Trophoblast cell (in vitro differentiated cells and primary cell): Measurements from ENCODE around the gene GMPPA.

Experiments
- DNase-seq, 2 donors: peaks; one replicate each; pipeline ENCODE4 v3.0.0-alpha.2; 2016
- H2AFZ ChIP-seq: 2 replicates; pipeline ENCODE4 v1.6.1; 2013; ENCODE audit warnings: low read length, moderate library complexity, mild to moderate bottlenecking; ENCODE audit not compliant: insufficient read depth, poor library complexity
- H2AK5ac ChIP-seq: 2 replicates; pipeline ENCODE4 v1.6.1; 2013; ENCODE audit warnings: mild to moderate bottlenecking, low read length
- H2BK120ac ChIP-seq: 2 replicates; pipeline ENCODE4 v1.6.1; 2013; ENCODE audit warnings: low read length, mild to moderate bottlenecking, moderate library complexity; ENCODE audit not compliant: insufficient read depth, poor library complexity
- H2BK12ac ChIP-seq: 2 replicates; pipeline ENCODE4 v1.6.1; 2013; ENCODE audit warnings: mild to moderate bottlenecking, low read length, moderate library complexity
- H2BK5ac ChIP-seq: 2 replicates; pipeline ENCODE4 v1.6.1; 2013; ENCODE audit warnings: low read length, low read depth, moderate library complexity, mild to moderate bottlenecking; ENCODE audit not compliant: poor library complexity
- H3K14ac ChIP-seq: 2 replicates; pipeline ENCODE4 v1.6.1; 2013; ENCODE audit warnings: mild to moderate bottlenecking, low read length
- H3K18ac ChIP-seq: 2 replicates; pipeline ENCODE4 v1.6.1; 2013; ENCODE audit warnings: mild to moderate bottlenecking, low read length
- H3K23ac ChIP-seq: 2 replicates; pipeline ENCODE4 v1.6.1; 2013; ENCODE audit warnings: low read length
- H3K27ac ChIP-seq: 2 replicates; pipeline ENCODE4 v1.5.1; 2013; ENCODE audit warnings: low read depth, mild to moderate bottlenecking, inconsistent platforms, low read length, moderate library complexity
- H3K27me3 ChIP-seq: 2 replicates; pipeline ENCODE4 v1.6.1; 2013; ENCODE audit warnings: inconsistent platforms, mild to moderate bottlenecking, low read length, moderate library complexity; ENCODE audit not compliant: insufficient read depth
- H3K36me3 ChIP-seq, 2 experiments: 1 replicate in 1 of 2; 2 replicates in 1 of 2; pipeline ENCODE4 v1.6.1; 2013; ENCODE audit warnings: low read length in 2 of 2, mild to moderate bottlenecking in 2 of 2, moderate library complexity in 1 of 2; ENCODE audit not compliant: insufficient read depth in 2 of 2, control insufficient read depth in 1 of 2
- H3K4ac ChIP-seq: 2 replicates; pipeline ENCODE4 v1.6.1; 2013; ENCODE audit warnings: low read depth, mild to moderate bottlenecking, low read length, moderate library complexity
- H3K4me1 ChIP-seq, 2 experiments: 1 replicate in 1 of 2; 2 replicates in 1 of 2; pipeline ENCODE4 v1.6.1; 2013; ENCODE audit warnings: low read length in 2 of 2, mild to moderate bottlenecking in 2 of 2, moderate library complexity in 1 of 2; ENCODE audit not compliant: insufficient read depth in 2 of 2, control insufficient read depth in 1 of 2
- H3K4me2 ChIP-seq: 2 replicates; pipeline ENCODE4 v1.6.1; 2013; ENCODE audit warnings: inconsistent platforms, mild to moderate bottlenecking, low read length, moderate library complexity
- H3K4me3 ChIP-seq: 2 replicates; pipeline ENCODE4 v1.5.1; 2013; ENCODE audit warnings: mild to moderate bottlenecking, low read depth, low read length, inconsistent platforms
- H3K79me1 ChIP-seq: one replicate; pipeline ENCODE4 v1.6.1; 2013; ENCODE audit warnings: low read length
- H3K79me2 ChIP-seq: 2 replicates; pipeline ENCODE4 v1.6.1; 2013; ENCODE audit warnings: low read length, mild to moderate bottlenecking; ENCODE audit not compliant: control insufficient read depth, insufficient read depth, poor library complexity
- H3K9ac ChIP-seq: 2 replicates; pipeline ENCODE4 v1.6.1; 2013; ENCODE audit warnings: mild to moderate bottlenecking, low read length
- H3K9me3 ChIP-seq: 2 replicates; pipeline ENCODE4 v1.6.1; 2013; ENCODE audit warnings: low read depth, mild to moderate bottlenecking, control low read depth, inconsistent platforms, low read length; ENCODE audit not compliant: insufficient read depth
- H4K12ac ChIP-seq: 2 replicates; pipeline ENCODE4 v1.6.1; 2013; ENCODE audit warnings: low read depth, mild to moderate bottlenecking, low read length, moderate library complexity
- H4K8ac ChIP-seq: 2 replicates; pipeline ENCODE4 v1.6.1; 2013; ENCODE audit warnings: low read depth, mild to moderate bottlenecking, low read length, moderate library complexity
- H4K91ac ChIP-seq: one replicate; pipeline ENCODE4 v1.6.1; 2013; ENCODE audit warnings: low read depth, mild to moderate bottlenecking, low read length, moderate library complexity
- WGBS: extraction: QIAGEN DNeasy Blood & Tissue Kit; methylation state at CpG from one replicate; pipeline ENCODE4 v1.1.7; 2013; ENCODE audit warnings: missing lambda C conversion rate; ENCODE audit not compliant: insufficient read length, insufficient coverage; ENCODE audit errors: extremely low coverage; 5-methylcytosine and 5-hydroxymethylcytosine counted together

GMPPA gene

GRCh38 chr2:219471476-219472371, 27.0 kb upstream of the GMPPA start:
- Histone ChIP-seq H3K23ac (no peak overlapping the region), H4K91ac (no peak overlapping the region), H3K4ac (no peak overlapping the region), H3K14ac (no peak overlapping the region), H2BK5ac (no peak overlapping the region), H3K4me2 (no peak overlapping the region), H4K8ac (no peak overlapping the region), H3K9ac (no peak overlapping the region), H3K79me2 (no peaks in the 10 kb centered on the region), H2AK5ac (no peak overlapping the region), H3K4me1 (peaks cover 7 to 8% of the 10 kb centered on the region in 2 experiments), H3K79me1 (no peaks in the 10 kb centered on the region), H2AFZ (no peak overlapping the region), H3K4me3 (no peak overlapping the region), H3K18ac (no peak overlapping the region), H3K9me3 (no peaks in the 10 kb centered on the region), H3K27ac (no peak overlapping the region), H2BK120ac (no peak overlapping the region), H3K36me3 (no peaks in the 10 kb centered on the region), H3K27me3 (no peaks in the 10 kb centered on the region), H2BK12ac (no peak overlapping the region), H4K12ac (no peak overlapping the region)
- no CpG with 5 or more reads among the region's 22 CpGs for WGBS
- no peak for DNase-seq

DNA sequence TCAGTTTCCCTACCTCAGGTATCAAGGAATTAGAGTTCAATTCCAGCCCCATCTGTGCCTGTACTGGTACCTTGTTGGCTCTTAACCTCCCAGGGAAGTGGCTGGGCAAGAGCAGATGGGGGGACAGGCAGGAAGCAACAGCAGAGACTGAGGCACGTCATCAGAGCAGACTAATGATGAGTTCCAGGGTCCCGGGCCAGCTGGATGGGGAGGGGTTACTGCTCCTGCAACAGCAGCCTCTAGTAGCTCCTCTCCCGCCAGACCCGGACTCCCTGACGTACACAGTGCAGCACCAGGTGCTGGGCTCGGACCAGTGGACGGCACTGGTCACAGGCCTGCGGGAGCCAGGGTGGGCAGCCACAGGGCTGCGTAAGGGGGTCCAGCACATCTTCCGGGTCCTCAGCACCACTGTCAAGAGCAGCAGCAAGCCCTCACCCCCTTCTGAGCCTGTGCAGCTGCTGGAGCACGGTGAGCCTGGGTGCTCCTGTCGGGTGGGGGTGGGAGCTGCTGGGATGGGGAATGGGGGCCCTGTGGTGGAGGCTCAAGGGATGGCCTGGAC, 26.0 kb upstream of the GMPPA start:
- WGBS, result no CpG with 5 or more reads among the region's 12 CpGs

DNA sequence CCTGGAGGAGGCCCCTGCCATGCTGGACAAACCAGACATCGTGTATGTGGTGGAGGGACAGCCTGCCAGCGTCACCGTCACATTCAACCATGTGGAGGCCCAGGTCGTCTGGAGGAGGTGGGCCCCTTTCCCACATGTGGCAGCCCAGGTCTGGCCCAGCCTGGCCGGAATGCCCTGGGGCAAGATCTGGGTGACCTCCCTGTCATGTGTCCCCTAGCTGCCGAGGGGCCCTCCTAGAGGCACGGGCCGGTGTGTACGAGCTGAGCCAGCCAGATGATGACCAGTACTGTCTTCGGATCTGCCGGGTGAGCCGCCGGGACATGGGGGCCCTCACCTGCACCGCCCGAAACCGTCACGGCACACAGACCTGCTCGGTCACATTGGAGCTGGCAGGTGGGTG, 25.2 kb upstream of the GMPPA start:
- no peak for DNase-seq
- no peak overlapping the region for H2BK120ac ChIP-seq
- H3K4me1 ChIP-seq, result peaks cover 7 to 8% of the 10 kb centered on the region in 2 experiments
- H3K4me2 ChIP-seq, result no peak overlapping the region
- no peaks in the 10 kb centered on the region for H3K36me3 ChIP-seq
- H4K12ac ChIP-seq, result no peak overlapping the region
- H3K4ac ChIP-seq, result no peak overlapping the region
- H2BK5ac ChIP-seq, result no peak overlapping the region
- H4K8ac ChIP-seq, result no peak overlapping the region
- H2AK5ac ChIP-seq, result no peak overlapping the region
- H3K79me1 ChIP-seq, result no peaks in the 10 kb centered on the region
- no peak overlapping the region for H2BK12ac ChIP-seq
- H4K91ac ChIP-seq, result no peak overlapping the region
- H3K9me3 ChIP-seq, result no peaks in the 10 kb centered on the region
- no CpG with 5 or more reads among the region's 18 CpGs for WGBS
- no peak overlapping the region for H3K23ac ChIP-seq
- H3K27ac ChIP-seq, result no peak overlapping the region
- H3K4me3 ChIP-seq, result no peak overlapping the region
- H3K79me2 ChIP-seq, result no peaks in the 10 kb centered on the region
- H3K18ac ChIP-seq, result no peak overlapping the region
- H3K27me3 ChIP-seq, result no peaks in the 10 kb centered on the region
- no peak overlapping the region for H2AFZ ChIP-seq
- no peak overlapping the region for H3K14ac ChIP-seq
- no peak overlapping the region for H3K9ac ChIP-seq

More for the DNA sequence above, 26.0 kb upstream of the GMPPA start:
- H3K4me2 ChIP-seq, result no peak overlapping the region
- no peak overlapping the region for H3K4ac ChIP-seq
- H3K9ac ChIP-seq, result no peak overlapping the region
- no peak overlapping the region for H3K23ac ChIP-seq
- no peak overlapping the region for H3K18ac ChIP-seq
- H2BK12ac ChIP-seq, result no peak overlapping the region
- no peak overlapping the region for H3K4me3 ChIP-seq
- no peaks in the 10 kb centered on the region for H3K36me3 ChIP-seq
- no peaks in the 10 kb centered on the region for H3K9me3 ChIP-seq
- no peaks in the 10 kb centered on the region for H3K79me1 ChIP-seq
- no peak overlapping the region for H4K91ac ChIP-seq
- no peak overlapping the region for H2AFZ ChIP-seq
- H2BK120ac ChIP-seq, result no peak overlapping the region
- no peak overlapping the region for H4K8ac ChIP-seq
- no peak overlapping the region for H4K12ac ChIP-seq
- peaks cover 7 to 8% of the 10 kb centered on the region in 2 experiments for H3K4me1 ChIP-seq
- no peak overlapping the region for H2AK5ac ChIP-seq
- H3K79me2 ChIP-seq, result no peaks in the 10 kb centered on the region
- no peaks in the 10 kb centered on the region for H3K27me3 ChIP-seq
- no peak overlapping the region for H2BK5ac ChIP-seq
- DNase-seq, result no peak
- H3K27ac ChIP-seq, result no peak overlapping the region
- no peak overlapping the region for H3K14ac ChIP-seq

DNA sequence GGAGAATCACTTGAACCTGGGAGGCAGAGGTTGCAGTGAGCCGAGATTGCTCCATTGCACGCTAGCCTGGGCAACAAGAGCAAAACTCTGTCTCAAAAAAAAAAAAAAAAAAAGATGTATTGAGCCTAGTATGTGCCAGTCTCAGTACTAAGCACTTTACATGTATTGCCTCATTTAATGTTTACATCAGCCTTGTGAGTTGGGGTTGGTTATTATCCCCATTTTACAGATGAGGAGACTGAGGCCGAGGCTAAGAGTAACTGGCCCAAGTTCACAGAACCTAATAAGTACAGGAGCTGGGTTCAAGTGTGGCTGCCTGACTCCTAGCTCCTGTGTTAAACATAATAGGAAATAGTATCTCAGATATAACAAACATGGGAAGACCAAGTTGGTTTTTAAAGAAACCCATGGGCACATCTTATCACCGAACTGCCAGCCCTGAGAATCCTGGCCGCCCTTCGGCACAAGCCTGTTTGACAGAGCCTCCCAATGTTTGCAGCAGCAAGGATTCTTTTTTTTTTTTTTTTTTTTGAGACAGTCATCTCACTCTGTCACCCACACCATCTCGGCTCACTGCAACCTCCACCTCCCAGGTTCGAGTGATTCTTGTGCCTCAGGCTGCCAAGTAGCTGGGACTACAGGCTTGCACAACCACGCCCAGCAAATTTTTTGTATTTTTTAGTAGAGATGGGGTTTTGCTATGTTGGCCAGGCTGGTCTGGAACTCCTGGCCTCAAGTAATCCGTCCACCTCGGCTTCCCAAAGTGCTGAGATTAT, 24.2 kb upstream of the GMPPA start:
- Histone ChIP-seq H2AFZ (no peak overlapping the region), H3K27me3 (no peaks in the 10 kb centered on the region), H3K9ac (no peak overlapping the region), H2AK5ac (no peak overlapping the region), H2BK12ac (no peak overlapping the region), H3K4ac (no peak overlapping the region), H3K36me3 (no peaks in the 10 kb centered on the region), H3K23ac (no peak overlapping the region), H3K4me2 (no peak overlapping the region), H4K91ac (no peak overlapping the region), H2BK5ac (no peak overlapping the region), H4K12ac (no peak overlapping the region), H2BK120ac (no peak overlapping the region), H3K4me1 (peaks cover 3% of the 10 kb centered on the region in 2 experiments), H3K27ac (no peak overlapping the region), H3K4me3 (no peak overlapping the region), H4K8ac (no peak overlapping the region), H3K18ac (no peak overlapping the region), H3K9me3 (no peaks in the 10 kb centered on the region), H3K79me2 (no peaks in the 10 kb centered on the region), H3K14ac (no peak overlapping the region), H3K79me1 (no peaks in the 10 kb centered on the region)
- WGBS, result no CpG with 5 or more reads among the region's 11 CpGs
- DNase-seq, result peak; percentile 55 to 60
